SK-N-SH (cell line): Measurements from ENCODE around the gene HOXD11.

Experiments
- EP300 ChIP-seq, 2 experiments: IDR thresholded peaks; 2 replicates each; pipeline versions ENCODE4 v1.4.0 to v1.6.1; 2012; ENCODE audit warnings: borderline replicate concordance in 1 of 2, low read depth in 1 of 2, low read length in 1 of 2
- EZH2phosphoT487 ChIP-seq: fragments of 200-600 bp; sonication (generic); IDR thresholded peaks from 2 replicates; pipeline ENCODE4 v1.6.1; 2017; ENCODE audit warnings: low read depth, mixed run types, mild to moderate bottlenecking, antibody characterized with exemption, moderate library complexity, borderline replicate concordance
- POLR2AphosphoS5 ChIP-seq: IDR thresholded peaks from 2 replicates; pipeline ENCODE4 v1.6.1; 2012; ENCODE audit warnings: low read depth, low read length
- SMC3 ChIP-seq: IDR thresholded peaks from 2 replicates; pipeline ENCODE4 v1.6.1; 2012; ENCODE audit warnings: low read depth, low read length, improper control_type of control experiment
- TAF1 ChIP-seq: IDR thresholded peaks from 2 replicates; pipeline ENCODE4 v1.6.1; 2012; ENCODE audit warnings: low read depth, mild to moderate bottlenecking, low read length, moderate library complexity, borderline replicate concordance
- TEAD4 ChIP-seq: IDR thresholded peaks from 2 replicates; pipeline ENCODE4 v1.4.0; 2012; ENCODE audit warnings: mild to moderate bottlenecking, borderline replicate concordance; ENCODE audit not compliant: insufficient read depth
- TF ChIP-seq, protein P1 (sequence below): fragments of 200-600 bp; sonication (generic); IDR thresholded peaks from 2 replicates; pipeline ENCODE4 v1.6.1; 2017; ENCODE audit warnings: antibody characterized with exemption, mild to moderate bottlenecking, moderate library complexity
- TF ChIP-seq, protein P2 (sequence below): IDR thresholded peaks from 2 replicates; pipeline ENCODE4; 2012
- TF ChIP-seq, protein P3 (sequence below): IDR thresholded peaks from 2 replicates; pipeline ENCODE4 v1.6.1; 2012; ENCODE audit warnings: mild to moderate bottlenecking, low read depth, low read length, moderate library complexity
- TF ChIP-seq, protein P4 (sequence below): fragments of 150-350 bp; IDR thresholded peaks from 2 replicates; pipeline ENCODE4 v1.6.1; 2017; ENCODE audit warnings: antibody characterized with exemption, low read length, low read depth, borderline replicate concordance
- TF ChIP-seq, protein P5 (sequence below): IDR thresholded peaks from 2 replicates; pipeline ENCODE4 v1.4.0; 2012; ENCODE audit warnings: low read depth

DNA sequence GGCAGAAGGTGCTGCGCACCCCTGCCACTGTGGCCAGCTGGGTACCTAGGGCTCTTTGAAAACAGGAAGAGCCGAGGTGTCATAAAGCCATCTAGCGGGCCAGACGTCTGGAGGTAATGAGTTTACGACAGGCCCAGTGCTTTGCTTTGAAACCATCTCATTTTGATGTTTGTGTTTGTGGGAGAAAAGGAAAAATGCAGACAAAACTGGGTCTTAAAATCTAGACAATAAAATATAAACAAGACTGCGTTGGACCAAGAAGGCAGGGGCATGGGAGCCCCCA, 18.6 kb downstream of the HOXD11 start:
- TF ChIP-seq POLR2AphosphoS5 (no peak), TAF1 (no peak), TEAD4 (no peak), EP300 (IDR thresholded peaks at IDR 0.05; ENCODE audit: borderline replicate concordance in 1 of 2, low read depth in 1 of 2, low read length in 1 of 2) (no peak), SMC3 (no peak), EZH2phosphoT487 (no peak)
- TF ChIP-seq, protein P1, sequence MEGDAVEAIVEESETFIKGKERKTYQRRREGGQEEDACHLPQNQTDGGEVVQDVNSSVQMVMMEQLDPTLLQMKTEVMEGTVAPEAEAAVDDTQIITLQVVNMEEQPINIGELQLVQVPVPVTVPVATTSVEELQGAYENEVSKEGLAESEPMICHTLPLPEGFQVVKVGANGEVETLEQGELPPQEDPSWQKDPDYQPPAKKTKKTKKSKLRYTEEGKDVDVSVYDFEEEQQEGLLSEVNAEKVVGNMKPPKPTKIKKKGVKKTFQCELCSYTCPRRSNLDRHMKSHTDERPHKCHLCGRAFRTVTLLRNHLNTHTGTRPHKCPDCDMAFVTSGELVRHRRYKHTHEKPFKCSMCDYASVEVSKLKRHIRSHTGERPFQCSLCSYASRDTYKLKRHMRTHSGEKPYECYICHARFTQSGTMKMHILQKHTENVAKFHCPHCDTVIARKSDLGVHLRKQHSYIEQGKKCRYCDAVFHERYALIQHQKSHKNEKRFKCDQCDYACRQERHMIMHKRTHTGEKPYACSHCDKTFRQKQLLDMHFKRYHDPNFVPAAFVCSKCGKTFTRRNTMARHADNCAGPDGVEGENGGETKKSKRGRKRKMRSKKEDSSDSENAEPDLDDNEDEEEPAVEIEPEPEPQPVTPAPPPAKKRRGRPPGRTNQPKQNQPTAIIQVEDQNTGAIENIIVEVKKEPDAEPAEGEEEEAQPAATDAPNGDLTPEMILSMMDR: no peak
- TF ChIP-seq, protein P2, sequence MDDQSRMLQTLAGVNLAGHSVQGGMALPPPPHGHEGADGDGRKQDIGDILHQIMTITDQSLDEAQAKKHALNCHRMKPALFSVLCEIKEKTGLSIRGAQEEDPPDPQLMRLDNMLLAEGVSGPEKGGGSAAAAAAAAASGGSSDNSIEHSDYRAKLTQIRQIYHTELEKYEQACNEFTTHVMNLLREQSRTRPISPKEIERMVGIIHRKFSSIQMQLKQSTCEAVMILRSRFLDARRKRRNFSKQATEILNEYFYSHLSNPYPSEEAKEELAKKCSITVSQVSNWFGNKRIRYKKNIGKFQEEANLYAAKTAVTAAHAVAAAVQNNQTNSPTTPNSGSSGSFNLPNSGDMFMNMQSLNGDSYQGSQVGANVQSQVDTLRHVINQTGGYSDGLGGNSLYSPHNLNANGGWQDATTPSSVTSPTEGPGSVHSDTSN: no peak
- TF ChIP-seq, protein P3, sequence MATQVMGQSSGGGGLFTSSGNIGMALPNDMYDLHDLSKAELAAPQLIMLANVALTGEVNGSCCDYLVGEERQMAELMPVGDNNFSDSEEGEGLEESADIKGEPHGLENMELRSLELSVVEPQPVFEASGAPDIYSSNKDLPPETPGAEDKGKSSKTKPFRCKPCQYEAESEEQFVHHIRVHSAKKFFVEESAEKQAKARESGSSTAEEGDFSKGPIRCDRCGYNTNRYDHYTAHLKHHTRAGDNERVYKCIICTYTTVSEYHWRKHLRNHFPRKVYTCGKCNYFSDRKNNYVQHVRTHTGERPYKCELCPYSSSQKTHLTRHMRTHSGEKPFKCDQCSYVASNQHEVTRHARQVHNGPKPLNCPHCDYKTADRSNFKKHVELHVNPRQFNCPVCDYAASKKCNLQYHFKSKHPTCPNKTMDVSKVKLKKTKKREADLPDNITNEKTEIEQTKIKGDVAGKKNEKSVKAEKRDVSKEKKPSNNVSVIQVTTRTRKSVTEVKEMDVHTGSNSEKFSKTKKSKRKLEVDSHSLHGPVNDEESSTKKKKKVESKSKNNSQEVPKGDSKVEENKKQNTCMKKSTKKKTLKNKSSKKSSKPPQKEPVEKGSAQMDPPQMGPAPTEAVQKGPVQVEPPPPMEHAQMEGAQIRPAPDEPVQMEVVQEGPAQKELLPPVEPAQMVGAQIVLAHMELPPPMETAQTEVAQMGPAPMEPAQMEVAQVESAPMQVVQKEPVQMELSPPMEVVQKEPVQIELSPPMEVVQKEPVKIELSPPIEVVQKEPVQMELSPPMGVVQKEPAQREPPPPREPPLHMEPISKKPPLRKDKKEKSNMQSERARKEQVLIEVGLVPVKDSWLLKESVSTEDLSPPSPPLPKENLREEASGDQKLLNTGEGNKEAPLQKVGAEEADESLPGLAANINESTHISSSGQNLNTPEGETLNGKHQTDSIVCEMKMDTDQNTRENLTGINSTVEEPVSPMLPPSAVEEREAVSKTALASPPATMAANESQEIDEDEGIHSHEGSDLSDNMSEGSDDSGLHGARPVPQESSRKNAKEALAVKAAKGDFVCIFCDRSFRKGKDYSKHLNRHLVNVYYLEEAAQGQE: no peak
- TF ChIP-seq, protein P4, sequence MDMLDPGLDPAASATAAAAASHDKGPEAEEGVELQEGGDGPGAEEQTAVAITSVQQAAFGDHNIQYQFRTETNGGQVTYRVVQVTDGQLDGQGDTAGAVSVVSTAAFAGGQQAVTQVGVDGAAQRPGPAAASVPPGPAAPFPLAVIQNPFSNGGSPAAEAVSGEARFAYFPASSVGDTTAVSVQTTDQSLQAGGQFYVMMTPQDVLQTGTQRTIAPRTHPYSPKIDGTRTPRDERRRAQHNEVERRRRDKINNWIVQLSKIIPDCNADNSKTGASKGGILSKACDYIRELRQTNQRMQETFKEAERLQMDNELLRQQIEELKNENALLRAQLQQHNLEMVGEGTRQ: no peak
- TF ChIP-seq, protein P5, sequence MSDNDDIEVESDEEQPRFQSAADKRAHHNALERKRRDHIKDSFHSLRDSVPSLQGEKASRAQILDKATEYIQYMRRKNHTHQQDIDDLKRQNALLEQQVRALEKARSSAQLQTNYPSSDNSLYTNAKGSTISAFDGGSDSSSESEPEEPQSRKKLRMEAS: no peak
